HG03064 (cell line): Measurements from ENCODE around the gene DRGX.

ENCODE experiments used
- ATAC-seq: cut with Tn5 transposase; IDR thresholded peaks from one replicate; pipeline ENCODE4 v1.9.1; 2021; ENCODE audit warnings: low read depth; ENCODE audit not compliant: unreplicated experiment

DRGX gene

DNA sequence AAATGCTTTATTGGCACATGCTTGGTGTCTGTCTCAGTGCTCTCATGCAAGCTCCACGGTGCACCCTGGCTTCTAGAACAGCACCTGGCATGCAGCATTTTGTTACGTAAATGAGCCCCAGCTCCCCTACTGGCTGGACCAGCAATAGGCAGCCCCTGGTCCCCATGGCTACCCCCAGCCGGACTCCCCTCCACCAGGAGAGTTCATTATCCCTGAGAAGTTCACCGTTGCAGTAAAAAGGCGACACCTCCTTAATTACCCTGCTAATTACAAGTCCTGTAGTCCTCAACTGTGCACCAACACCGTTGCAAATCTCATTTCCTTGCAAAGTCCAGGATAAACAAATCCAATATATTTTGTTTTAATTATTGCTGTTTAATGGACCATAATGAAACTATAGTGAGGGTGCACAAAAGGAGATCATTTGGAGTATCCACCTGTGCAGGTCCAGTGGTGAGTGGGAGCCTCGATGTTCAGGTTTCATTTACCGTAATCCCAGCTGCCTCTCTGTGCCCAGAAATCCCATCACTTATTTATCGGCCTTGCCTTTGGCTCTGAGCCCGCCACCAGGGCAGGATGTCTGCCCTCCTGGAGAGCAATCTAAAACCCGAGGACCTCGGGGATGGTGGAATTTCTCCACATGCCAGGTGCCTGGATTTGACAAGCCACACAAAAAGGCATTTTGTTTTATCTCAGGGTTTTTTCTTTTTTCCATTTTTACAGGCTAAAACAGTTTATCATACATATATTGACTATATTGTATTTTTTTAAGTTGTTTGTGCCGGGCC is 12.8 kb upstream of the DRGX start:
- no peak for ATAC-seq

DNA sequence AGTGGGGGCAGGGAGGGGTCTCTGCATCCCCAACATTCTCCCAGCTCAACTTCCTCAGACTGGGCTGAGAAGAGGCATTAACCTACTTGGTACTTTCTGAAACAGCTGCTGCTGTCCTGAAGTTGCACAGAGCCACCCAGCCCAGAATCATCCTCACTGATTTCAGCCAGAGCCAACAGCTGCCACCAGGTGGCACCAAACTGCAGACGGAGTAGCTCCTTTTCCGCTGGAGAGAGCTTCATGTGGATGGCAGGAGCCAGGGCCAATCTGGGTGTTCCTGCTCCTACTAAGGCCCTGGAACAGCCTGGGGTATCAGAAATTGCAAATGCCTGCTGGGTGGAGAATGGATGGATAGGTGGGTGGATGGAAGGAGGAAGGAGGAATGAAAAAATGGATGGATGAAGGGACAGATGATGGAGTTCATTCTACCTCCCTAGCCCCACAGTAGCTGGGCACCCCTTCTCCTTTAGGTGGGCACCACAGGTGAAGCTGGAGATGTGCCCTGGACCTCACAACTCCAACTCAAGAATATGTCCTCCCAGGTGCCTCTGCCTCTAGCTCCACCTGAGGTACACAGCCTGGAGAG is 11.8 kb upstream of the DRGX start:
- no peak for ATAC-seq

DNA sequence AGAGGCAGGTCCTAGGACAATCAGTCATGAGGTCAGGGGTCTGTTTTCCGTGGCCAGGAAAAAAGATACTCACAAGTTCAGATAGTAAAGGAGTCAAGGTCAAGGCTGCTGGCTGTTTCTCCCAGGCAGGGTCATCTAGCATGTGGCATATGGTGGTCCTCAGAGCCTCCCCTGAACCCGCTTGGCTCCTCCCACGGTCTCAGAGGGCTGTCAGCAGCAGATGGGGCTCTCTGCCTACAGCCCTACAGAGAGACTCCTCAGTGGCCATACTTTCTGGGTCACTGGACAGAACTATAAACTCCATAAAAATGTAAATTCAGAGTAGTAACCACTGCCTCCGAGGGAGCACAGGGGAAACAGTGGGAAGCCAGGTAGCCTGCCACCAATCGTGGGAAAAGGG is 11.3 kb upstream of the DRGX start:
- no peak for ATAC-seq

DNA sequence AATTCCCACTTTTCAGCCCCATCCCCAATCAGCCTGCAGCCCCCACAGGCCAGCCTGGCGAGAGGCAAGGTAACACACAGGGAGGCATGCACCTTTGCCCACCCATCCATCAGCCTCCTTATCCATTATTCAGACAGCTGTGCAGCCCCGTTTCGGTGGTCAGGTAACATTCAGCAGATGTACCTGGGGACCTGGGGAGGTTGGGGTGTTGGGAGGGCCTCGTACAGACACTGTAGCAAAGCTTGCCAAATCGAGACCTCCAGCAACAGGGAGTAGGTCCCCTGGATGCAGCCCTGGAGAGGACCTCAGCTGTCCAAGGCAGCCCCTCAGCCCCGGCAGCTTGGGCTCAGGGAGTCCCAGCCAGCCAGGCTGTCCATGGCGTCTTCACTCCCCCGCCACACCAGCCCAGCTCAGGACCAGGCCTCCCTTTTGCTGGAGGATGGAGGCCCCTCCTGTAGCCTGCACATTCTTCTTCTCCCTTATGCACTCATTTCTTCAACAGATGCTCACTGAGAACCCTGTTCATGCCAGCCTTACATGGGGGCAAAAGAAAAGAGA is 8.5 kb upstream of the DRGX start:
- no peak for ATAC-seq

DNA sequence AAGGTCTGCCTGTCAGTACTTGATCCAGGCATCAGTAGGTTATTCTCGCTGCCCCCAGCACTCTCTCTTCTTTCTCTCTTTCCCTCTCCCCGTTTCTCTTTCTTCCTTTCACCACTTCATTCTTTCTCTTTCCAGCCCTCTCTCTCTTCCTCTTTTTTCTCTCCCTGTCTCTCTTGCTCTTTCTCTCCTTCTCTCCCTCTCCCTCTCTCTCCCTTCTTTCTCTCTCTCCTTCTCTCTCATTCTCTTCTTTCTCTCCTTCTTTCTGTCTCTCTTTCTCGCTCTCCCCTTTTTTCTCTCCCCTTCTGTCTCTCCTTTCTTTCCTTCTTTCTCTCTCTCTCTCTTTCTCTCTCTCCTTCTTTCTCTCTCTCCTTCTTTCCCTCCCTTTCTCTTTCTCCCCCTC is 7.5 kb upstream of the DRGX start:
- ATAC-seq = no peak

DNA sequence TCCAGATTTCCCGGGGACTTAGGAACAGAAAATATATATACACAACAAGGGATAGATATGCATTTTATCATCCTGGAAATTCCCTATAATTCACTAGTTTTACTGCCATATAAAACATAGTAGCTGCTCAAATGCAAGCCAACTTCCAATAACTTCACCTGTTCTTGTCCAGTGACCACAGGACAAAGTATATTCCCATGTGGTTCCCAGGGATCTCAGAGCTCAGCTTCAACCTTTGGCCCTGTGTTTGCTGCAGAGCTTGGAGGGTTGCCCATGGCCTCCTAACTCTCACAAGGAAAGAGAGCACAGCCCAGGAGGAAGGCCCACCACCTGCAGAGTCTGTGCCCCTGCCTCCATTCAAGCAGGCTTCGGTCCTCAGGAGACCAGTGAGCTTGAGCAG is 4.5 kb upstream of the DRGX start:
- ATAC-seq = no peak

DNA sequence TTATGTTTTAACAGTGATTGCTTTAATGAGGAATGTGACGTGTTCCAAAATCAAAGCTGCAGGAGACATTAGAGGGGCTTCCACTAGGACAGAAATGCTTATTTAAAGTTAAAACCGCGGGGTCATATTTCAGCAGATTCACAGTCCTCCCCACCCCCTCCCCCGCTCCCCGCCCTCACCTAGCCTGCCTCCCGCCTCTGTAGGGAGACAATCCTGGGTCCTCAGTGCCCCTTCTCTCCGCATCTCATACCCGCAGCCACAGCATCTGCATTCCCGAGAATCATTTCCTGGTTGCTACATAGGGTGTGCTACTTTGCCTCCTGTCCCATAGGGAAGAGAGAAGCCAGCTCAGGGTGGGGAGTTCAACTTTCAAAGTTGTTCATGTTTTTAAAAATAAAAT is 3.1 kb upstream of the DRGX start:
- ATAC-seq = no peak

DNA sequence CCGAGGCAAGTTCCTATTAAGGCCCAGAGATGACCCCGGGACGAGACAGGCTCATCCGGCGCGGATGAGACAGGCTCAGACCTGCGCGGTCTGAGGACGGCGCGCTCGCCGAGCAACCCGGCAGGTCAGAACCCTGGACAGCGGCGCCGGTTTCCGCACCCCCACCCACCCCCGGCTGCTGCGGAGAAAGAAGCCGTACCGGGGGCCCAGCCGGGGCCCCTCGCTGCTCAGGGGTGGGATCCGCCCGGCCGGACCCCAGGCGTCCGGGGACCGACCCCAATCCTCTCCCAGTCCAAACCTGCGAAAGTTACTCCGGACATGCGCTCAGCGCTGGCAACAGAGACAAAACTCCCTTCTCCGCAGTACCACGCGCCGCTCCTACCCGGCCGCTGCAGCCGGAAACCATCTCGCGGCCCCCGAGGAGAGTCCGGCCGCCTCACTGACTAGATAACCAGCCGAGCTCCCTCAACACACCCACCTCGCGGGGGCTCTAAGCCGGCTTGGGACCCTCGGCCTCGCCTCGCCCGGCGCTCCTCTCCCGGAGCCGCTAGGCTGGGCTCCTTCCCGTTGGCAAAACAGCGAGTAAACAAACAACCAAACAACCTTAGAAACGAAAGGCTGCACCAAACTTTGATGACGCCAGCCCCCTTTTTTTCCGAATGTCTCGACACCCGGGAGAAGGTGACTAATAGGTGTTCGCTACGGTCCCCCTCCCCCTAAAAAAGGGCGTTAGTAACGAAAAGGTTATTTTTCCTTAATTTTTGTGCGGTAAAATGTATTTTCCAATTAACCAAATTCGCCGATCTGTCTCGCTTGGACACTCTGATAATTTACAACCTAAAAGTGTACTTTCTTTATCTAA is 2.3 kb upstream of the DRGX start:
- no peak for ATAC-seq

DNA sequence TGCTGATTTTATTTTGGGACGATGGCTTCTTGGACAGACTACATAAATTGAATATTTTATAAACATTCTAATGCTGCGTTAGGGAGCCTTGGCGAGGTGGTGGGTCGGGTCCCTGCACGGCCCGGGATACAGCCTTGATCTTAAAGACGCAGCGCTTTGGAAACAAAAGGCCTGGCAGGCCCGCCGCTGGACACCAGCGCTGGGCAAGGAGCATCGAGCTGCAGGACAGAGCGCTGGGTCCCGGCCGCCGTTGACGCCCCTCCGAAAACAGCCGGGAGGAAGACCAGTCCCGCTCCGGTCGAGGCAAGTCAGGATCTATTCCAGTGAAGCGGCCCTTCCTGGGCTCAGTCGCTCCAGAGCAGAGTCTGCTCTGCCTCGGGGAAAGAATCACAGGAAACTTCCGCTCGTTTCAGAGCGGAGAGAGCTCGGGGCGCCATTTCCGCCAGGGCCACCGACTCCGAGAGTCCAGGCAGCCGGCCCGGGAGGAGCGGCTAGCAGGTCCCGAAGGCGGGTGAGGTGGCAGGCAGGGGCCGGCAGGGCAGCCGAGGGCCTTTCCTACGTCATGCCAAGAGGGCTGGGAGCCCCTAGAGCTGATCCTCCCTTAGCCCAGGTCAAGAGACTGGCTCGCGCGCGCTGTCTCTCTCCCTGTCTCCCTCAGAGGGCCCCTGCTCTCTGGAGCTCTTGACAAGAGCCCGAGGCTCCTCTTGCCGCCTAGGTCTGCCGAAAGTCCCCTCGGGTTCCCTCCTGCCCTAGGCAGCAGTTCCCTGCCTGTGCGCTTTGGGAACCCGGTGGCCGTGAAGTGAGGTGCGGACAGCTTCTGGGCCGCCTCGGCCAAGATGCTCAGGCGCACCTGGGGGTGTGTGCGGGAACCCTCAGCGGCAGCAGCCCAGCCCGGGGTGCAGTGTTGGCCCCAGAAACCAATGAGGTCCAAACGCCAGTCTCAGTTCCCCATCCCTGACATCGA is 1.4 kb upstream of the DRGX start:
- no peak for ATAC-seq

DNA sequence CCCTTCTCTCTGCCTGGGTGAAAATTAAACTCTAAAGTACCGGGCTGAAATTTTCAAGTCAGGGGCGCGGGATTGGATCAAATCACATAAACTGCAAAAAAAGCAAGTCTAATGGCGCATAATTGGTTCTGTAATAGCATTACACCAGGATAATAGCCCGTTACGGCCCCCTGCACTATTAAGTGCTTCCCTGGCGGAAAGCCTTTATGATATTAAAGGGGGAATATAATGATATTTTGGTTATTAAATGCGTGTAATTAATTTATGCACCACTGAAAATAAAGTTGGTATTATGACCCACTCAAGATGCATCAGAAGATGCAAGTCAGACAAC is 744 bp upstream of the DRGX start:
- no peak for ATAC-seq

DNA sequence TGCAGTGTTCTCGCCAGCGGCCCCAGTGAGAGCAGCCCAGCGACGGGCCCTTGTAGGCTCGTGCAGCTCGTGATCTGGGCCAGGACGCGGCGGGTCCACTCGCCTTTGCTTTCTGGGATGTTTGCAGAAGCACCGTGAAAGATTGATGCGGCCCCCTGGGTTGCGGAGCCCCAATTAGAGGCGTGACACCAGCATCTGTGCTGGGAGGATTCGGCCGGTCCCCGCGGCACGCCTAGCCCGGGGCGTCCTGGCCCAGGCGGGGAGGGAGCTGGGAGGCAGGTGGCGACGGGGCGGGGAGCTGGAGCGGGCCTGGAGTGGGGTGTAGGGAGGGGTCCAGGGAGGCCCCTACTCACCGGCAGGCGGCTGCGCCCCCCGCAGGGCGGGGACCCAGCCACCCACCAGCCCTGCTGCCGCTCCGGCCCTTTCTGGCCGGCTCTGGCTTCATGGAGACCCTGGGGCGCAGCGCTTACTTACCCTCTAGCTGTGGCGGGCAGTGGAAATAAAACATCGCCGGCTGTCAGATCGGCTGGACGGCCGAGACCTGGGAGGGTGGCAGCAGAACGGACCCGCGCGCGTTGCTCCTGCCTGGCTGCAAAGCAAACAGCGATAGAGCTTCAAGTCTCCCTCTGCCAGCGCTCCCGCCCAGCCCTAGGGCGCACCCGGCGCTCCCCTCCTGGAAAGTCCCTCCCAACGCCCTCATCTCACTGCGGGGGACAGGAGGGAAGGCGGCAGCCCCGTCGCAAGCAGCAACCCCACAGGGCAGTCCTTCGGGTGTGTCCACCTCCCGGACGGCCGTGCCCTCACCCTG is 752 bp downstream of the DRGX start:
- no peak for ATAC-seq

DNA sequence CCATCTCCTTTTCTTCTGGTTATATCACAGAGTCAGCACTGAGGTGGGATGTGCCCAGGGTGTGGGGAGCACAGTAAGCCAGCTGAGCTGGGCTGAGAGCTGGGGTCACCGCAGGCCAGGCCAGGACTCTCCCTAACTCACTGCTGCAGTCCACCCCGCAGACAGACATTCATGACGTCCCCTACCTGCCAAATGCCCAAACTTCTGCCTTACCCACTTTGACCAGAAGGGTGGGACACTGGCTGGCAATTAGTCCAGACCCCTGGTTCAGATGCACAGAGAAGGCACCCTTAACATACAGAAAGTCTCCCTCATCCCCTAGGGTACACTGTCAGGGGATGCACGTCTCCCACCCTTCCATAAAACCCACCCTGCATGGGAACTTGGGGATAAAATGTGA is 2.1 kb downstream of the DRGX start:
- no peak for ATAC-seq

DNA sequence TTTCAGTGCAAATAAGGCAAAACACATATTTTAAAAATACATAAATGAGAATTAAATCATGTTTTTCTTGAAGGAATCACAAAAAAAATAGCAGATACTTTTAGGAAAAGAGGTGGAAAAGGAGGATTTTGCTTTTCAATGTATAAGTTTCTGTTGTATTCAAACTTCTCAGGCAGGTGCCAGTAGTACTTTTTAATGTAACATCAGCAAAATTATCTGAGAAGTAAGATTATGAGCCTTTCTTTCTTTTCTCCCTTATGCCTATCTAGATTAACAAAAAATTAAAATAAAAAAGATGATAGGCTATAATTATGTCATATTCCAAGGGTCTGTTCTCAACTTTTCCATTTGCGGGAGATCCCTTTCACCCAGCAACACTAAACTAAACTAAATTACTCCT is 2.6 kb downstream of the DRGX start:
- no peak for ATAC-seq

DNA sequence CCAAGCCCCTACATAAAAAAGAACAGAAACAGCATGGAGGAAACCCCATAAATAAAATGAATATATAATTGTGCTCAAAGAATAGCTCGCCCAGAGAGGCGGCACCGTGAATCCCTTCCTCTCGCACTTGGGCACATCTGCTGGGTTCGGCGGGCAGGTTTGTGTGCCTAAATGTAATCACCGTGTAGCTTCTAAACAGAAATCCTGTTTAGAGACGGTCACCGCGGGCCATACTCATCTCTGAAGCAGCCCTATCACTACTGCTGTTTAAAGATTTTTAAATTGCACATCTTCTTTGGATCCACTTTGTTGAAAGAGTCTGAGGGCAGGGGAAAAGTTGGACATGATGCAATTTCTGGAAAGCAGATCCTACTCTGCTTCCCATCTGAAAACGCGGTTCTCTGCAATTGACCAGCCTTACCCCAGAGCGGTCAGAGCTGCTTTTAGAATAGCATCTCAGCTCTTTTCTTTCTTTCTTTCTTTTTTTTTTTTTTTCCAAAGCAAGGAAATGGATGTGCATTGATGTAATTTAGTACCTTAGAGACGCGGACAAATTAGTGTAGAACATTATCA is 6.4 kb downstream of the DRGX start:
- no peak for ATAC-seq

DNA sequence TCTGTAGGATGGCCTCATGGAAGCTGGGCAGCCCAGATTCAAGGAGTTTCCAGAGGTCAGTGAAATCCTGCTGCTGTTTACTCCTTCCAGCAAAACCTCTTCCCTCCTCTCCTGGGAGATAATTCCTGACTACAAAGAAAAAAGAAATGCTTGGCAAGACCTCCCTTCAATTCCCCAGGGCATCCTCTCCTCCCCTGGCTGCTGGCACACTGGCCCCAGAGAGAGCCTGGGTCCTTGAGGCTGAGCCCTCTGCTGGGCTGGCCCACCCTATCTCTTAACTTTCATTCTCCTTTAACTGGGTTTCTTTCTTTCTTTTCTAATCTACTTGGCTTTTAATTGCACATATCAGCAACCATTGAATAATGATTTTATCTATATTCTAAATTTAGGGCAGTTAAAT is 7.7 kb downstream of the DRGX start:
- ATAC-seq = no peak

DNA sequence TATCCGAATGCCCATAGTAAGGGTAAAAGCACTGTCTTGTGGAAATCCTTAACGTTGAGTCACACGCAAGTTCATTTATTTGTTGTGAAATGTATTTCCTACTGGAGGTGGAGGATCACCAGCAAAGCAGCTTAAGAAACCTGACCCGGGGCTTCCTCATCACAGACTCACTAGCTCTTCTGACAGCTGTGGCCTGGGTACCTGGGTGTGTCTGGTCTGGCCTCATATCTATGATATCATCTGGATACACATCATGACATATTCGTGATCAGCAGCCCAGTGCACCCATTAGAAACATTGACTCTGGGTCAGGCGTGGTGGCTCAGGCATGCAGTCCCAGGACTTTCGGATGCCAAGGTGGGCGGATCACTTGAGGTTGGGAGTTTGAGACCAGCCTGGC is 8.8 kb downstream of the DRGX start:
- ATAC-seq = no peak

DNA sequence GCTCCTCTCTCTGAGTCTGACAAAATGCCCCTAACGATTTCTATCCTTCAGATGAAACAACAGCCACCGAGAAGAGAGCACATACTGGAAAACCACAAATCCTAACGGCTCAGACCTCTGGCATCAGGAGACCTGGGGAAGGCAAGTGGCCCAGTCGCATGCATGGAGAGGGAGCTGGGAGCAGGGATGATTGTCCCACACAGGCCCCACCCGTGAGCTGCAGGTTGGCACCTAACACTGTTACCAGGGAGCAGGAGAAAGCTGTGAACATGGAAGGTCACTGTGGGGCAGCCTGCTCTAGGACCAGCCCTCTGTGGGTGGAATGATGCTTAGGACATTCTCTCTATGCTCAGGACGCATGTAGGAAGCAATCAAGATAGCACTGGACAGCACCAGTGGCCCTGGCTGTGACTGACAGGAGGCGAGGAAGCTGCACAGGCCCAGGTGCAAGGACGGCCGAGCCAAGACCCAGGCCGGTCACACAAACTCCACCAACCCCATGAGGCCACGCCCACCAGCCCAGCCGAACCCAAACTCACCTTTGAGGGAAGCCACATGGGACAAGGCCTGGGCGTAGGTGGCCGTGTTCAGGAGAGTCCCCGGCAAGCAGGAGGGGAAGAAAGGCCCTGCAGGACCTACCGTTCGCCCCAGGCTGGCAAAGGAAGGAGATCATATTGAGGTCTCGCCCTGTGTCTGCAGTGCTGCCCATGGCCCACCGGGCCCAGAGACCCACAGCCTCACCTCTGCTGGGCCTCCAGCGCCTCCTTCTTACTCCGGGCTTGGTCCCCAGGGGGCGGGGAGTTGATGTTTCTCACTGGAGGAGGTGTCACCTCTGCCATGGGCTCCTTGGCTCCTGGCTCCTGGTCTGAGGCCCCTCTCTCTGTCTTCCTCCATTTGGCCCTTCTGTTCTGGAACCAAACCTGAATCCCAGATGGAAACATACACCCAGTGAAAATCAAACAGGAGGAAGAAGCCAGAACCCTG is 9.7 kb downstream of the DRGX start:
- ATAC-seq = no peak
